GM12878 (cell line): ENCODE data around the gene TBC1D5. TPM values are rescaled to one million over a fixed set of nuclear protein-coding genes. Genes with fewer than 3 reads are reported as not detected.

Experiments
- ATAC-seq: fragments of 200-7000 bp; cut with Tn5 transposase; 3 replicates; pipeline ENCODE4 v1.9.1; 2020; ENCODE audit warnings: mild to moderate bottlenecking, moderate library complexity
- BruUV-seq: library from RNA; stranded (reverse); fragments of 400-500 nt; replicated peaks from 2 replicates; lab custom pipeline; 2021; lab: Mats Ljungman, UMichigan
- CTCF ChIA-PET: fragments of 300-600 bp; sonication (Branson Sonifier 250); formaldehyde crosslinking; extraction: SDS; loops from one replicate; lab custom pipeline; 2021; ENCODE audit warnings: inconsistent platforms; lab: Yijun Ruan, JAX
- POLR2A ChIA-PET: fragments of 350-600 bp; formaldehyde crosslinking; extraction: SDS; loops from one replicate; lab custom pipeline; 2021; ENCODE audit warnings: inconsistent platforms; lab: Charles Lee
- RAD21 ChIA-PET: fragments of 300-600 bp; sonication (Branson Sonifier 250); formaldehyde crosslinking; loops from one replicate; lab custom pipeline; 2023; ENCODE audit warnings: antibody characterized with exemption; ENCODE audit not compliant: unreplicated experiment; lab: Charles Lee
- SMC1A ChIA-PET: fragments of 300-600 bp; sonication (Branson Sonifier 250); formaldehyde crosslinking; loops from one replicate; lab custom pipeline; 2023; ENCODE audit not compliant: unreplicated experiment, uncharacterized antibody; lab: Charles Lee
- DNase-seq: peaks from one replicate; pipeline ENCODE4 v3.0.0-alpha.2; 2011; ENCODE audit warnings: low read depth, low spot score
- FAIRE-seq: peaks from 3 replicates; lab custom pipeline; 2011; peaks lifted over from hg19 to GRCh38; lab: Jason Lieb, UNC
- H2AFZ ChIP-seq: 2 replicates; pipeline ENCODE4 v1.6.0; 2011; ENCODE audit warnings: low read depth, low read length, control low read depth; ENCODE audit not compliant: control insufficient read depth
- H3K27ac ChIP-seq: 2 replicates; pipeline ENCODE4 v1.5.1; 2011; ENCODE audit warnings: control low read depth; ENCODE audit not compliant: control insufficient read depth, insufficient read depth
- H3K27me3 ChIP-seq, 2 experiments: replicated peaks in 1 of 2; 2 replicates each; pipeline versions ENCODE4 v1.6.0 to v1.6.1; 2011; ENCODE audit warnings: low read length in 1 of 2; ENCODE audit not compliant: control insufficient read depth in 2 of 2, insufficient read depth in 2 of 2
- H3K36me3 ChIP-seq, 2 experiments: 2 replicates each; pipeline ENCODE4 v1.5.1; 2011; ENCODE audit warnings: low read length in 1 of 2; ENCODE audit not compliant: control insufficient read depth in 2 of 2, insufficient read depth in 2 of 2
- H3K4me1 ChIP-seq: 2 replicates; pipeline ENCODE4 v1.6.1; 2011; ENCODE audit warnings: mild to moderate bottlenecking, low read length, moderate library complexity, mixed read lengths; ENCODE audit not compliant: control insufficient read depth, insufficient read depth
- H3K4me2 ChIP-seq: 2 replicates; pipeline ENCODE4 v1.6.0; 2011; ENCODE audit warnings: control low read depth; ENCODE audit not compliant: control insufficient read depth, insufficient read depth
- H3K4me3 ChIP-seq: fragments of 200-600 bp; sonication (generic); 2 replicates; pipeline ENCODE4 v1.5.1; 2016
- H3K79me2 ChIP-seq: 2 replicates; pipeline ENCODE4 v1.6.0; 2011; ENCODE audit warnings: low read length; ENCODE audit not compliant: control insufficient read depth, insufficient read depth
- H3K9ac ChIP-seq: 2 replicates; pipeline ENCODE4 v1.8.0; 2011; ENCODE audit warnings: low read length, control low read depth, mixed read lengths; ENCODE audit not compliant: control insufficient read depth, insufficient read depth
- H3K9me3 ChIP-seq: replicated peaks from 3 replicates; pipeline ENCODE4 v1.5.1; 2011; ENCODE audit warnings: mild to moderate bottlenecking, low read length; ENCODE audit not compliant: control insufficient read depth, insufficient read depth
- H4K20me1 ChIP-seq: 2 replicates; pipeline ENCODE4 v1.6.0; 2011; ENCODE audit not compliant: control insufficient read depth, insufficient read depth
- ATF7 ChIP-seq: fragments of 450-650 bp; IDR thresholded peaks from 2 replicates; pipeline ENCODE4 v1.6.1; 2016; ENCODE audit warnings: low read depth, mild to moderate bottlenecking
- BHLHE40 ChIP-seq, 2 experiments: fragments of 450-650 bp in 1 of 2; IDR thresholded peaks; 2 replicates each; pipeline ENCODE4 v1.6.1; 2011 to 2017; ENCODE audit warnings: low read depth in 2 of 2, borderline replicate concordance in 1 of 2, improper control_type of control experiment in 1 of 2, low read length in 1 of 2, mild to moderate bottlenecking in 1 of 2
- CBFB ChIP-seq: IDR thresholded peaks from 2 replicates; pipeline ENCODE4 v1.6.1; 2016; ENCODE audit warnings: antibody characterized with exemption, low read depth
- CREB1 ChIP-seq: IDR thresholded peaks from 2 replicates; pipeline ENCODE4 v1.6.1; 2012; ENCODE audit warnings: low read depth, mild to moderate bottlenecking, inconsistent platforms
- ETV6 ChIP-seq, 2 experiments: fragments of 450-650 bp in 1 of 2; IDR thresholded peaks in 1 of 2; conservative IDR thresholded peaks in 1 of 2; 2 replicates each; pipeline ENCODE4 v1.6.1; 2014; ENCODE audit warnings: antibody characterized with exemption in 1 of 2, borderline replicate concordance in 1 of 2, low read depth in 1 of 2, mild to moderate bottlenecking in 1 of 2, moderate library complexity in 1 of 2
- FOXM1 ChIP-seq: IDR thresholded peaks from 2 replicates; pipeline ENCODE4 v1.6.1; 2012; ENCODE audit warnings: low read depth, mild to moderate bottlenecking, inconsistent platforms, low read length, moderate library complexity
- GABPA ChIP-seq: IDR thresholded peaks from 2 replicates; pipeline ENCODE4 v1.6.1; 2014; ENCODE audit warnings: antibody characterized with exemption, low read depth, mild to moderate bottlenecking, inconsistent platforms
- HDAC6 ChIP-seq: fragments of 200-600 bp; sonication (generic); IDR thresholded peaks from one replicate; pipeline ENCODE4 v1.8.0; 2017; ENCODE audit warnings: antibody characterized with exemption; ENCODE audit not compliant: unreplicated experiment
- IRF4 ChIP-seq: IDR thresholded peaks from 2 replicates; pipeline ENCODE4 v1.6.1; 2011; ENCODE audit warnings: low read depth, low read length
- KDM1A ChIP-seq: fragments of 200-600 bp; sonication (generic); IDR thresholded peaks from 2 replicates; pipeline ENCODE4 v1.6.1; 2016; ENCODE audit warnings: borderline replicate concordance
- LARP7 ChIP-seq: fragments of 450-650 bp; IDR thresholded peaks from 2 replicates; pipeline ENCODE4 v1.6.1; 2017; ENCODE audit warnings: mild to moderate bottlenecking
- PAX5 ChIP-seq: IDR thresholded peaks from 2 replicates; pipeline ENCODE4 v1.6.1; 2011; ENCODE audit warnings: low read depth, low read length, borderline replicate concordance
- PAX8 ChIP-seq: fragments of 450-650 bp; IDR thresholded peaks from 2 replicates; pipeline ENCODE4 v1.6.1; 2017; ENCODE audit warnings: mild to moderate bottlenecking, moderate library complexity
- RB1 ChIP-seq: fragments of 450-650 bp; formaldehyde crosslinking; IDR thresholded peaks from 2 replicates; pipeline ENCODE4 v1.6.1; 2017; ENCODE audit warnings: mild to moderate bottlenecking, borderline replicate concordance
- RUNX3 ChIP-seq: IDR thresholded peaks from 2 replicates; pipeline ENCODE4 v1.6.1; 2012; ENCODE audit warnings: low read length, inconsistent platforms
- SIX5 ChIP-seq: IDR thresholded peaks from 2 replicates; pipeline ENCODE4 v1.6.1; 2011; ENCODE audit warnings: mild to moderate bottlenecking, low read depth, low read length, moderate library complexity; ENCODE audit not compliant: severe bottlenecking
- SPI1 ChIP-seq: IDR thresholded peaks from 2 replicates; pipeline ENCODE4 v1.6.1; 2011; ENCODE audit warnings: low read depth, mild to moderate bottlenecking, low read length, moderate library complexity, borderline replicate concordance; ENCODE audit not compliant: insufficient read depth
- ZNF274 ChIP-seq: IDR thresholded peaks from one replicate; pipeline ENCODE4 v1.8.0; 2011; ENCODE audit not compliant: insufficient read length, insufficient read depth
- ZNF622 ChIP-seq: fragments of 450-650 bp; IDR thresholded peaks from 2 replicates; pipeline ENCODE4 v1.6.1; 2017; ENCODE audit warnings: mild to moderate bottlenecking, inconsistent platforms
- WGBS: methylation state at CpG from one replicate; pipeline ENCODE4 v1.1.6; 2016; ENCODE audit warnings: low lambda C conversion rate; ENCODE audit not compliant: insufficient replicate concordance, insufficient coverage; ENCODE audit errors: missing lambda C conversion rate; 5-methylcytosine and 5-hydroxymethylcytosine counted together
- in situ Hi-C: fragments of 300-500 bp; cut with MboI; formaldehyde crosslinking; loops from 9 replicates; pipeline ENCODE4 v1.14.3; 2018; ENCODE audit warnings: mixed read lengths
- intact Hi-C: fragments of 100-400 bp; cut with micrococcal nuclease; formaldehyde crosslinking; loops from one replicate; pipeline ENCODE4 v1.14.2; 2022; ENCODE audit not compliant: unreplicated experiment
- polyA plus RNA-seq, 11 experiments: library from polyadenylated mRNA; depleted of rRNA in 4 of 11; unstranded in 6 of 11; stranded (reverse) in 5 of 11; fragments of >200 nt; fragmentation: Nextera tagmentation in 4 of 11; fragmentation: Illumina TruSeq in 1 of 11; extraction: Ambion mirVana in 4 of 11; extraction: Trizol in 1 of 11; gene quantifications; 1 replicate in 1 of 11; 2 replicates in 10 of 11; pipeline versions ENCODE4 v1.2.1 to v1.2.3, GENCODE V29; 2011 to 2016; ENCODE audit warnings: inconsistent platforms in 2 of 11, missing spikeins in 2 of 11, low read depth in 1 of 11
- total RNA-seq, 4 experiments: library from RNA; depleted of rRNA in 3 of 4; stranded (reverse); fragments of >200 nt in 3 of 4; fragmentation: Illumina TruSeq in 1 of 4; extraction: Trizol in 1 of 4; gene quantifications; 2 replicates each; pipeline versions ENCODE4 v1.2.1 to v1.2.3, GENCODE V29; 2013 to 2021
- TF ChIP-seq, protein P1 (sequence below): IDR thresholded peaks from 2 replicates; pipeline ENCODE4 v1.6.1; 2011; ENCODE audit warnings: low read depth, mild to moderate bottlenecking, low read length, moderate library complexity, borderline replicate concordance; ENCODE audit errors: extremely low read depth

TBC1D5 gene
- total and polyA plus RNA-seq, 10 of the 15 experiments (the other 5 are each of a cell fraction or from before 2014, with no cell fraction given) = 5.5 to 61.0 (median 43.8) TPM

DNA sequence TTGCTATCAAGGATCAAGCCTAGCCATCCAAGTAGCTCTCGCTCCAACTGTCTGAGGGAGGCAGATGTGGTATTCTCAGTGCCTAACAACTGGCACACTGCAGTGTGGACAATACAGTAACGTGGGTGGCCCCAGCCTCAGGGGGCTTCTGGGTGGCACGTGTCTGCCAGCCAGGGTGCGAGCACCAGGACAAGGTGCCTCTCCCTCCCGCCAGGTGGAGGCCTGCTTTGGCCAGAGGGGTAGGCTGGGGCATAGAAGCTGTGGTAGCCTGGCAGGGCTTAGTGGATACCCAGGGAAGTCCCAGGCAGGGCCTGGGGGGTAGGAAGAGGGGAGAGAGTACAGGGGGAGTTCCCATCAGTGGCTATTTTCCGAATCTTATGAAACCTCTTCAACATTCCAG, 623.7 kb downstream of the TBC1D5 start:
- ChIA-PET POLR2A (interaction anchor here (0.5 kb wide), 1 partner anchor 32 kb away, joined by 5 read pairs; no protein-coding TSS in a partner anchor), RAD21 (no interaction called here), SMC1A (no interaction called here), CTCF (no interaction called here)
- WGBS = 46% methylated on average over 6 of the region's 6 CpGs
- ATAC-seq = peak; percentile 44; the same call in 2 of the 3 replicates
- TF ChIP-seq ZNF622 (no peak), KDM1A (no peak), RUNX3 (peak; percentile 42), BHLHE40 (IDR thresholded peaks at IDR 0.05; ENCODE audit: borderline replicate concordance in 1 of 2, low read depth in 2 of 2, low read length in 1 of 2) (no peak)
- Histone ChIP-seq H3K79me2 (no peaks in the 10 kb centered on the region), H3K4me3 (no peak overlapping the region), H3K4me1 (no peaks in the 10 kb centered on the region), H3K27ac (no peak overlapping the region), H2AFZ (no peak overlapping the region), H3K27me3 (no peaks in the 10 kb centered on the region), H3K9me3 (peaks cover 3% of the 10 kb centered on the region; the same call in 2 of the 3 replicates), H3K4me2 (no peak overlapping the region), H3K36me3 (no peaks in the 10 kb centered on the region), H4K20me1 (no peaks in the 10 kb centered on the region), H3K9ac (no peak overlapping the region)
- BruUV-seq = no TSS peak
- FAIRE-seq = no peak
- DNase-seq = no peak
- intact Hi-C loops (no loop called here), in situ Hi-C loops (no loop called here)

DNA sequence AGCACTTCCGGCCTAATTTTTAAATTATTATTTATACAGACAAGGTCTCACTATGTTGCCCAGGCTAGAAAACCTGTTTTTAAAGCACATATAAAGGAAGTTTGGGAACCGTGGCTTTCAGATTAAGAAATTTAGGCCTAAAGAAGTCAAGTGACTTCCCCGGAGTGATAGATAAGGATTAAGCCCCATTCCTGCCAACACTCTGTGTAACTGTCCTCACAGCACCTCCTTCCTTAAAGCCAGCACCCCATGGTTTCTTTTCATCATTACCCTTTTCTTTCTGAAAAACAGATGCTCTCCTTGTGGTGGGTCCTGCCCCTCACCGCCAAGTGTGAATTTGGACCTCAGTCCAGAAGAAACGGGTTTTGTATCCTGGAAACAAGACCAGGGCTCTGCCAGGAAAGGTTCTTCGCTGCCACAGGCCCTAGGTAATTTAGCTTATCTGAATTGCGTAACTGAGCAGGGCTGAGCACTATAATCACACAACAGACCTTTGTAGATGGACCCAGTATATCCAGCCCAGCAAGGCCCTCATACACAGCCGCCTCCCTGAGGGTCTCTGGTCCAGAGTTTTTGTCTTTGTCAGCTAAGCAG, 626.3 kb downstream of the TBC1D5 start:
- SMC1A ChIA-PET = interaction anchor here (0.6 kb wide), 1 partner anchor 16 kb away, joined by 3 read pairs; no protein-coding TSS in a partner anchor
- 63% methylated on average over 8 of the region's 8 CpGs for WGBS
- Histone ChIP-seq H3K27me3 (no peaks in the 10 kb centered on the region), H3K9me3 (no peaks in the 10 kb centered on the region; the same call in 1 of the 3 replicates), H3K4me1 (no peaks in the 10 kb centered on the region; the same call in 1 of the 2 replicates), H3K4me2 (no peak overlapping the region), H3K27ac (no peak overlapping the region), H2AFZ (no peak overlapping the region), H3K9ac (no peak overlapping the region), H3K79me2 (no peaks in the 10 kb centered on the region), H3K36me3 (no peaks in the 10 kb centered on the region), H4K20me1 (no peaks in the 10 kb centered on the region), H3K4me3 (no peak overlapping the region)
- RAD21 ChIA-PET = no interaction called here
- no TSS peak for BruUV-seq
- no peak for DNase-seq
- intact Hi-C loops = no loop called here
- CTCF ChIA-PET = no interaction called here
- no peak for ATAC-seq
- POLR2A ChIA-PET = no interaction called here
- in situ Hi-C loops = no loop called here
- FAIRE-seq = no peak
- no peak for TF ChIP-seq SPI1
- TF ChIP-seq ETV6 (conservative IDR thresholded peaks at IDR 0.05 in 1 of 2, IDR thresholded peaks at IDR 0.05 in 1 of 2; ENCODE audit: borderline replicate concordance in 1 of 2, low read depth in 1 of 2) = no peak
- no peak for TF ChIP-seq GABPA
- no peak for TF ChIP-seq LARP7
- TF ChIP-seq PAX5 = no peak
- no peak for TF ChIP-seq HDAC6
- TF ChIP-seq CREB1 = no peak
- no peak for TF ChIP-seq RB1
- TF ChIP-seq PAX8 = no peak
- no peak for TF ChIP-seq FOXM1
- TF ChIP-seq SIX5 = no peak
- TF ChIP-seq BHLHE40 (IDR thresholded peaks at IDR 0.05; ENCODE audit: borderline replicate concordance in 1 of 2, low read depth in 2 of 2, low read length in 1 of 2) = no peak
- TF ChIP-seq CBFB = no peak
- no peak for TF ChIP-seq IRF4
- no peak for TF ChIP-seq ZNF274
- TF ChIP-seq ATF7 = no peak
- TF ChIP-seq, protein P1, sequence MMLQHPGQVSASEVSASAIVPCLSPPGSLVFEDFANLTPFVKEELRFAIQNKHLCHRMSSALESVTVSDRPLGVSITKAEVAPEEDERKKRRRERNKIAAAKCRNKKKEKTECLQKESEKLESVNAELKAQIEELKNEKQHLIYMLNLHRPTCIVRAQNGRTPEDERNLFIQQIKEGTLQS = no peak
